Right atrium auricular region (tissue), 2 donors: ENCODE measurements around the gene DHPS. TPM values are rescaled to one million over a fixed set of nuclear protein-coding genes. Genes with fewer than 3 reads are reported as not detected.

Experiments
- DNase-seq: peaks from one replicate; pipeline ENCODE4 v3.0.0-alpha.2; 2019; ENCODE audit warnings: low spot score
- H3K27ac ChIP-seq, 2 donors: fragments of 200-600 bp; sonication (generic); 1 replicate in 1 of 2; 2 replicates in 1 of 2; pipeline ENCODE4 v1.5.1; 2016 to 2019
- H3K27me3 ChIP-seq, 2 donors: fragments of 200-600 bp; sonication (generic); one replicate each; pipeline versions ENCODE4 v1.5.1 to v1.6.0; 2017 to 2019
- H3K36me3 ChIP-seq: fragments of 200-600 bp; sonication (generic); one replicate; pipeline ENCODE4 v1.5.1; 2016
- H3K4me1 ChIP-seq, 2 donors: fragments of 200-600 bp; sonication (generic); one replicate each; pipeline versions ENCODE4 v1.5.1 to v1.6.0; 2017 to 2019
- H3K4me3 ChIP-seq, 2 donors: fragments of 200-600 bp; sonication (generic); 1 replicate in 1 of 2; 2 replicates in 1 of 2; pipeline ENCODE4 v1.5.1; 2017 to 2019; ENCODE audit warnings: mild to moderate bottlenecking in 1 of 2, moderate library complexity in 1 of 2
- H3K9me3 ChIP-seq, 2 donors: fragments of 200-600 bp; sonication (generic); one replicate each; pipeline ENCODE4 v1.5.1; 2019
- CTCF ChIP-seq, 2 donors: fragments of 200-600 bp; sonication (generic); IDR thresholded peaks; one replicate each; pipeline ENCODE4 v1.5.1; 2019; ENCODE audit warnings: antibody characterized with exemption in 2 of 2
- total RNA-seq, 2 donors: library from RNA; depleted of rRNA; stranded (reverse); fragments of >200 nt; gene quantifications; one replicate each; pipeline ENCODE4 v1.1.0, GENCODE V29; 2016

The DHPS gene
- total RNA-seq, 2 donors from 2014 or later = 59.8 to 60.1 TPM

GRCh38 chr19:12695096-12695495 is 13.4 kb upstream of the DHPS start:
- Histone ChIP-seq H3K36me3 (peaks cover 2% of the 10 kb centered on the region), H3K27ac (no peak overlapping the region), H3K4me1 (peaks cover 0 to 19% of the 10 kb centered on the region in 2 donors), H3K9me3 (no peaks in the 10 kb centered on the region), H3K4me3 (no peak overlapping the region), H3K27me3 (no peaks in the 10 kb centered on the region)
- DNase-seq = no peak
- no peak for TF ChIP-seq CTCF (IDR thresholded peaks at IDR 0.05)

GRCh38 chr19:12694641-12695040 is 13.0 kb upstream of the DHPS start:
- no peak for DNase-seq
- no peak overlapping the region for H3K27ac ChIP-seq
- H3K4me3 ChIP-seq = no peak overlapping the region
- no peaks in the 10 kb centered on the region for H3K9me3 ChIP-seq
- H3K27me3 ChIP-seq = no peaks in the 10 kb centered on the region
- H3K4me1 ChIP-seq = peaks cover 0 to 19% of the 10 kb centered on the region in 2 donors
- no peak for TF ChIP-seq CTCF (IDR thresholded peaks at IDR 0.05)
- no peaks in the 10 kb centered on the region for H3K36me3 ChIP-seq

- no peaks in the 10 kb centered on the region for H3K9me3 ChIP-seq
- no peak for TF ChIP-seq CTCF (IDR thresholded peaks at IDR 0.05)
- no peak for DNase-seq
- H3K27me3 ChIP-seq = no peaks in the 10 kb centered on the region
- H3K27ac ChIP-seq = no peak overlapping the region
- no peaks in the 10 kb centered on the region for H3K36me3 ChIP-seq
- H3K4me1 ChIP-seq = peaks cover 0 to 19% of the 10 kb centered on the region in 2 donors
- H3K4me3 ChIP-seq = no peak overlapping the region
These were observed 11.3 kb upstream of the DHPS start for GRCh38 chr19:12692960-12693359.

DNA sequence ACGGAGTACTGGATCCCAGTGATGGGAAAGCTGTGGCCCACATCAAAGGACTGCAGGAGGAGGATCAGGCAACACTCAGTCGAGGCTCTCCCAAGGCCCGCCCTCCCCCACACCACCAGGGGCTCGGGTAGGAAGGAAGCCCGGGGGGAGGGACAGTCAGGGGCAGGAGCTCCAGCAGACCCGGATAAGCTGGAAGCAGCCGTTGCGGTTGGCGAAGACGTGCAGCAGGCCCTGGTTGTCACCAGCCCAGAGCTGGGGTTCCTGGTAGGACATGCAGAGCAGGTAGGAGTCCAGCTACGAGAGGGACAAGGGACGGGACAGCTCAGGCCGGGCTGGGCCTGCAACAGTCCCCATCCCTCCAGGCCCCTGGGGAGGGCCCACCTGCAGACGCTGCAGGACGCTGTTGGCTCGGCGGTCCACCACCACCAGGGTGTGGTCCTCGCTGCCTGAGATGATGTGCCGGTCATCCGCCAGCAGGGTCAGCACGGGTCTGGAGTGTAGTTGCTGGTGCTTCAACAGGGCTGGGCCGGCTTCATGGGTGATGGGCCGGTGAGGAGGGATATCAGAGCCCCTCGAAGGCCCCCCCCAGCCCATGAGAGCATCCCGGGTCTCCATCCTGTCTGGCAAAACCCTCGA is 8.0 kb upstream of the DHPS start:
- DNase-seq = no peak
- Histone ChIP-seq H3K4me3 (no peak overlapping the region), H3K4me1 (no peaks in the 10 kb centered on the region), H3K36me3 (no peaks in the 10 kb centered on the region), H3K27me3 (no peaks in the 10 kb centered on the region), H3K27ac (no peak overlapping the region), H3K9me3 (no peaks in the 10 kb centered on the region)
- TF ChIP-seq CTCF (IDR thresholded peaks at IDR 0.05) = no peak

DNA sequence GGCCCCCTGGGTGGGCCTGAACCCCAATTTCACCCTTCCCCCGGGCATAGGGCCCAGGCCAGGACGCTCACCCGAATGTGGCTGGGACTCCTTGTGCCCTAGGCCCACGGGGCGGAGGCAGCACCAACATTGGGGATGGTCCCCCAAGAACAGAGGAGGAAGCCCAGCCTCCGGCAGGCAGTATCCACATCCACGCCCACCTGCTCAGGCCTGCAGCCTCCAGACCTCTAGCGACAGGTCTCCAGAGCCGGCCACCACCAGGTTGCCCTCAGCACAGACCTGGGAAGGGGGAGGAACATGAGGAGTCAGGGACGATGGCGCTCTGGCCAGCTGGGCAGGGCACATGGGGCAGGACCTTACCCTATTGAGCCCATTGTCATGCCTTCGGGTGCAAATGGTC is 7.3 kb upstream of the DHPS start:
- Histone ChIP-seq H3K27me3 (no peaks in the 10 kb centered on the region), H3K4me3 (no peak overlapping the region), H3K36me3 (no peaks in the 10 kb centered on the region), H3K9me3 (no peaks in the 10 kb centered on the region), H3K4me1 (no peaks in the 10 kb centered on the region), H3K27ac (no peak overlapping the region)
- TF ChIP-seq CTCF (IDR thresholded peaks at IDR 0.05) = no peak
- DNase-seq = no peak
